WI38 (cell line): ENCODE results near the gene STK4.

Source experiments
- H3K4me3 ChIP-seq: 2 replicates; pipeline ENCODE4 v1.5.1; 2011; ENCODE audit warnings: low read depth, mild to moderate bottlenecking, control low read depth, low read length
- TF ChIP-seq, protein P1 (sequence below): IDR thresholded peaks from 2 replicates; pipeline ENCODE4 v1.5.1; 2012; ENCODE audit warnings: low read depth, mild to moderate bottlenecking, control low read depth, low read length

The STK4 gene

DNA sequence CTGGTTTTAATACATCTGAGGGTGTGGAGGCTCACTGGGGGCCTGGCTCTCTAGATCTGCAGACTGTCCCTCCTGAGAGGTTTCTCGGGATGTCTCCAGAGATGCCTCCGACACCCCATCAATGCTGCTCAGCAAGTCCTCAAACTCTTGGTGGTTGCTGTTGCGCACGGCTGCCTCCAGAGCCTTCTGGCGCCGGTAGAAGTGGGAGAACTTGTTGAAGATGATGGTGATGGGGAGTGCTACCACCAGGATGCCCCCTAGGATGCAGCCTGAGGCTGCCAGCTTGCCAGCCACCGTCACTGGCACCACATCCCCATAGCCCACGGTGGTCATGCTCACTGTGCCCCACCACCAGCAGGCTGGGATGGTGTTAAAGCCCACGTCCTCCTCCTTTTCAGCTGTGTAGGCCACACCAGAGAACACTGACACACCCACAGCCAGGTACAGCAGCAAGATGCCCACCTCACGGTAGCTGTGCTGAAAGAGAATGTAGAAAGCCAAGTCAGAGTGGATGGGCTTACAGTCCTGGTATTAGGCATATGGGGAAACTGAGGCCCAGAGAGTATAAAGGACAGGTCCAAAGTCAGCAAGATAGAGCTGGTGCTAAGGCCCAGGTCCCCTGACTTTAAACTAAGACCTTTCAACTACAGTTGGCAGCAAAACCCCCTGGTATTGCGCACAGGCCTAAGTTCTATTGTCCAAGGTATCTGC is 128.7 kb downstream of the STK4 start:
- TF ChIP-seq, protein P1, sequence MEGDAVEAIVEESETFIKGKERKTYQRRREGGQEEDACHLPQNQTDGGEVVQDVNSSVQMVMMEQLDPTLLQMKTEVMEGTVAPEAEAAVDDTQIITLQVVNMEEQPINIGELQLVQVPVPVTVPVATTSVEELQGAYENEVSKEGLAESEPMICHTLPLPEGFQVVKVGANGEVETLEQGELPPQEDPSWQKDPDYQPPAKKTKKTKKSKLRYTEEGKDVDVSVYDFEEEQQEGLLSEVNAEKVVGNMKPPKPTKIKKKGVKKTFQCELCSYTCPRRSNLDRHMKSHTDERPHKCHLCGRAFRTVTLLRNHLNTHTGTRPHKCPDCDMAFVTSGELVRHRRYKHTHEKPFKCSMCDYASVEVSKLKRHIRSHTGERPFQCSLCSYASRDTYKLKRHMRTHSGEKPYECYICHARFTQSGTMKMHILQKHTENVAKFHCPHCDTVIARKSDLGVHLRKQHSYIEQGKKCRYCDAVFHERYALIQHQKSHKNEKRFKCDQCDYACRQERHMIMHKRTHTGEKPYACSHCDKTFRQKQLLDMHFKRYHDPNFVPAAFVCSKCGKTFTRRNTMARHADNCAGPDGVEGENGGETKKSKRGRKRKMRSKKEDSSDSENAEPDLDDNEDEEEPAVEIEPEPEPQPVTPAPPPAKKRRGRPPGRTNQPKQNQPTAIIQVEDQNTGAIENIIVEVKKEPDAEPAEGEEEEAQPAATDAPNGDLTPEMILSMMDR: no peak
- H3K4me3 ChIP-seq: no peak overlapping the region

GRCh38 chr20:45095805-45096238 is 129.5 kb downstream of the STK4 start:
- no peak overlapping the region for H3K4me3 ChIP-seq
- TF ChIP-seq, protein P1: peak; percentile 71

- TF ChIP-seq, protein P1: no peak
- H3K4me3 ChIP-seq: no peak overlapping the region
Measured at GRCh38 chr20:45096781-45097180, 130.5 kb downstream of the STK4 start.

DNA sequence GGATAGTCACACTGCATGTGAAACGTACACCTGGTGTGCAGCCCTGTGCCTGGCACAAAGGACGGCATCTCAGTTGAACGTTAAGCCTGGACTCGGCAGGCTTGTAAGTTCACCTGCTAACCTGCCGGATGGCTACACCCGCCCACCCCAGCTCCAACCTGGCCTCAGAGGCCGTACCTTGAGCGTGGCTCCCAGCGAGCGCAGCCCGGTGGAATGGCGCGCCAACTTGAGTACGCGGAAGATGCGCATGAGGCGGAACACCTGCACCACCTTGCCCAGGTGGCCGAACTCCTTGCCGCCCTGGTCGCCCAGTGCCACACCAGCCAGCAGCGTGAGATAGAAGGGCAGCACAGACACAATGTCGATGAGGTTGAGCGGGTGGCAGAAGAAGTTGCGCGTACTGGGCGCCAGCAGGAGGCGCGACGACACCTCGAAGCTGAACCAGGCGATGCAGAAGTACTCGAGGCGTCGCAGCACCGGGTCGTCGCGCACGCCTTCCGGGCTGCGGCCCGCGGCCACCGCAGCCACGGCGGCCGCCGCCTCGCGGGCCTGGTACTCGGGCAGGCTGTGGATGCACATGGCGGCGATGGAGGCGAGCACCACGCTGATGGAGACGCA is 131.3 kb downstream of the STK4 start:
- TF ChIP-seq, protein P1: no peak
- no peak overlapping the region for H3K4me3 ChIP-seq

- H3K4me3 ChIP-seq: peak overlapping the region; percentile 12; the same call in 1 of the 2 replicates
- TF ChIP-seq, protein P1: no peak
Measured at GRCh38 chr20:45098103-45098773, 131.9 kb downstream of the STK4 start.

GRCh38 chr20:45100563-45101245 is 134.4 kb downstream of the STK4 start, which contains the start of gene KCNS1:
KCNS1 (minus strand) TSS chr20:45101127; CDS start chr20:45099236, 1,891 bp downstream.
- TF ChIP-seq, protein P1: 0 out of 2 replicates have a peak, but pooled peaks have one; percentile 6
- H3K4me3 ChIP-seq: peak within 1 kb of the TSS; percentile 40
